Stimulated activated effector memory CD8-positive, alpha-beta T cell treated with anti-CD3 and anti-CD28 coated beads, Interleukin-12 subunit alpha, Interleukin-12 subunit beta, amount 100 ng/mL, for 72 hours (primary cell): ENCODE measurements around the gene GPRC5B.
A peak's percentile ranks its signal among the peaks of the same experiment; 100 is the strongest.

ENCODE experiments used
- ATAC-seq: fragments of 150-1000 bp; cut with Tn5 transposase; 2 replicates; pipeline ENCODE4 v1.10.0; 2021
- DNase-seq, 2 donors: peaks; one replicate each; pipeline ENCODE4 v3.0.0; 2021 to 2022; ENCODE audit warnings: low spot score in 2 of 2
- H3K27ac Mint-ChIP-seq: one replicate; pipeline ENCODE4 v1.8.0; 2022; ENCODE audit warnings: mild to moderate bottlenecking, mixed read lengths
- H3K36me3 Mint-ChIP-seq: one replicate; pipeline ENCODE4 v1.8.0; 2022; ENCODE audit warnings: mild to moderate bottlenecking, mixed read lengths
- H3K4me1 Mint-ChIP-seq: one replicate; pipeline ENCODE4 v1.8.0; 2022; ENCODE audit warnings: mixed read lengths
- H3K4me3 Mint-ChIP-seq: one replicate; pipeline ENCODE4 v1.8.0; 2022; ENCODE audit warnings: mild to moderate bottlenecking, mixed read lengths
- H3K9me3 Mint-ChIP-seq: one replicate; pipeline ENCODE4 v1.8.0; 2022; ENCODE audit warnings: mixed read lengths

Gene GPRC5B

DNA sequence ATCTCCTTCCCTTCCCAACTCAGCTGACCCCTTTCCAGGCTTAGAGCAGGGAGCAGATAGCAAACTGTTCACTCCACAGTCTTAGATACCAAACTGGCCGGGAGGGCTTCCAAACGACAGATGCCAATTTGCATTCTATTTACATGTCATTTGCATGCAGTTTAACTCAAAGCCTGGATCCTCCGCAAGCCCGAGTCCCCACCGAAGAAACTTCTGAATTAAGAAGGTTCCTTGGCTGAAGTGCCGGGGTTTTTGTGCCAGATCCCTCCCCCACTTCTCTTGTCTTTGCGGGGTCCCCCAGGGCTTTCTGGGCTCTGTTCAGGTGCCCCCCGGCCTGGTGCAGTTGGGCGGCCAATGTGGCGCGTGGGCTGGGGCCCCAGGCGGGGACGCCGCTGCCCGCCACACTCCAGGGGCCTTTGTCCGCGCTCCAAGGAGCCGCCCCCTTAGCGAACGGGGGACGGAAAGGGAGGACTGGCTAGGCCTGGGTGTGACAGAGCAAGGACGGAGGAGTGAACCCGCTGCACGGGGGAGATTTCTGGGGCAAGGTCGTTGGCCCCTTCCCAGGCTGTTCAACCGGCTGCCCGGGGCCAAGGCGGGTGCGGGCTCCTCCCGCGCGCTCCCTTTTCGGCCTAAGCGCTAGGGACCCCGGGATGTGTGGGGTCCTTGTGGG lies 1.2 kb downstream of the GPRC5B start:
- Mint-ChIP-seq H3K4me3 (peak overlapping the region; percentile 87), H3K36me3 (no peaks in the 10 kb centered on the region), H3K9me3 (no peaks in the 10 kb centered on the region), H3K27ac (no peak overlapping the region), H3K4me1 (peaks cover 18% of the 10 kb centered on the region)
- DNase-seq (no peak), ATAC-seq (no peak)

DNA sequence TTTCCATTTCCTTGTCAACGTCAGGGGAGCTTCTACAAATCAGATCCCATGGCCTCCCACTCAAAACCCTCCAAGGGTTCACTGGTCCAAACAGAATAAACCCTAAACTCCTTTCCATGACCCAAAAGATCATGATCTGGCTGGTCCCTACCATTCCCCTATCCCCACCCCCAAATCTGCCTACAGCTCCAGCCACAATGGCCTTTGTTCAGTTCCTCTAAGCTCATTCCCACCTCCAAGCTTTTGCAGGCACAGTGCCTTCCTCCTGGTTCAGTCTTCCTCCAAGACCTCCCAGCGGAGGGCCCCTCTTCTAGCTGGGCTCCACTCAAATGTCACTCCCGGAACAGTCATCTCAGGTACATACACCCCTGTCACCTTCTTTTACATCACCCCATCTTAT lies 2.0 kb downstream of the GPRC5B start:
- Mint-ChIP-seq H3K4me3 (no peak overlapping the region), H3K27ac (no peak overlapping the region), H3K4me1 (peaks cover 18% of the 10 kb centered on the region), H3K9me3 (no peaks in the 10 kb centered on the region), H3K36me3 (no peaks in the 10 kb centered on the region)
- ATAC-seq (no peak), DNase-seq (no peak)

DNA sequence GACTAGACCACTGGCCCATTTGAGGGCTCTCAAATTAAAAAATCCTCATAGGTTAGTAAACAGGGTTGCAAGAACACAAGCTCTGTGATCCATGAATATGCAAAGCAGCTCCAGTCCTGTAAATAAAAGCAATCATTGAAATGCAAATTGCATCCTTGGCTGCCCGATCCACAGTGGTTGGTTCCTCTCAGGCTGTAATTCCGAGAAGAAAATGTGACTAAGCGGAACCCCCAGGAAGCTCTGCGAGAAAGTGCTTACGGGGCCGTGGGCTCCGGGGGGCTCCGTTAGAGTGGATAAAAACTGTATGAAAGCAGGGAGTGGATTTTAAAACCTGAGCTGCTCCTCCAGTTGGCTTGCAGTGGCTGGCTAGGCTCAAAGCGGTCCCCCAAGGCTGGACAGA lies 2.5 kb downstream of the GPRC5B start:
- Mint-ChIP-seq H3K9me3 (no peaks in the 10 kb centered on the region), H3K36me3 (no peaks in the 10 kb centered on the region), H3K4me1 (peaks cover 18% of the 10 kb centered on the region), H3K4me3 (no peak overlapping the region), H3K27ac (no peak overlapping the region)
- ATAC-seq (no peak), DNase-seq (no peak)

DNA sequence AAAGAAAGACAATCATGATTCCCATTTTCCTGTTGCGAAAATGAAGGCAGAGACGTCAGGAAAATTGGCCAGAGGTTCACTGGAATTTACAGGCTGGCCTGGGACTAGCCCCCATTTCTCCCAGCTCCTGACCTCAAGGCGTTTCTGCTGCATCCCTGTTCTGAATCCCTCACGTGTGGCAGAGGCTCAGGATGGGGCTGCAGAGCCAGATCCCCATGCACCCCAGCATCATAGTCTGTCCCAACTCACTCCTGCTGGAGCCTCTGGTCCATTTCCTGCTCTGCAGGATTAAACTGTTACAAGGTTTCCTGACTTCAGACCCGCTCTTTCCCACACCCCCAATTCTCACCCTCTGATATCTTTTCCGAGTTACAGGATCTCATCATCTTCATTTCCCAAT lies 2.9 kb downstream of the GPRC5B start:
- no peak for ATAC-seq
- no peak for DNase-seq
- Mint-ChIP-seq H3K9me3 (no peaks in the 10 kb centered on the region), H3K4me3 (no peak overlapping the region), H3K27ac (no peak overlapping the region), H3K36me3 (no peaks in the 10 kb centered on the region), H3K4me1 (peaks cover 18% of the 10 kb centered on the region)

DNA sequence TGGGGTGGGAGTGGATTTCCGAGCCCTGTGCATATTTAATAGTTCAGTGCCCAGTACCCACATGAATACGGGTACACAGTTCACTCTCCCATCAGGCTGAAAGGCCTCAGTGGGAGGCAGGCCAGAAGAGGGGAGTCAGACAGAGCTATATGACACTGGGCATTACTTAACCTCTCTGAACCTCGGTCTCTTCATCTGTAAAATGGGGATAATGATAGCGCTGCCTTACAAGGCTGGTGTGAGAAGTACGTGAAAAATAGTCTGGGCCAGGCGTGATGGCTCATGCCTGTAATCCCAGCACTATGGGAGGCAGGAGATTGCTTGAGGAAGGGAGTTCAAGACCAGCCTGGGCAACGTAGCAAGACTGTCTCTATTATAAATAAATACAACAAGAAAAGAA lies 3.6 kb downstream of the GPRC5B start:
- Mint-ChIP-seq H3K27ac (no peak overlapping the region), H3K4me3 (no peak overlapping the region), H3K9me3 (no peaks in the 10 kb centered on the region), H3K36me3 (no peaks in the 10 kb centered on the region), H3K4me1 (peaks cover 12% of the 10 kb centered on the region)
- DNase-seq = no peak
- no peak for ATAC-seq

DNA sequence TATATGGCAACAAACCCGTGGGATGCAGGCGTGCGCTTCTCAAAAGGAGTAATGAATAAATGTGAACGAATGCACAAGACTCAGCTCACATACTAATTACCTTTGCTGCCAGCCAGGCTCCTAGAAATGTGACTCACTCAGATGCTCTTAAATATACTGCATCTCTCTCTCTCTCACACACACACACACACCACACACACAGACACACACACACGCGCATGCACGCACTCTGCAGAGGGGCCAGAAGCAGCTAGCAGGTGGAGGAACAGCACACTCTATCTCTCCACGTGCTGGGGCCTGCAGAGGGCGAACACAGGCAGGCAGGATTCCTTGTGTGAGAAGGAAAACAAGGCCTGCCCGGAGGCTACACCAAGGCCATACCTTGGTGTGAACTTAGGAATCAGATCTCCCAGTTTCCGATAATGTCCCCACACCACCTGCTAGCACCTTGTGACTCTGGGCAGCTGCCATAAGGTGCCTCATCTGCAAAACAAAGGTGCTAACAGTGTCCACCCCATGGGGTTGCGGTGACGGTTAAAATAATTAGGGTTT lies 5.3 kb downstream of the GPRC5B start:
- DNase-seq (no peak), ATAC-seq (no peak)
- peaks cover 3% of the 10 kb centered on the region for H3K4me1 Mint-ChIP-seq

DNA sequence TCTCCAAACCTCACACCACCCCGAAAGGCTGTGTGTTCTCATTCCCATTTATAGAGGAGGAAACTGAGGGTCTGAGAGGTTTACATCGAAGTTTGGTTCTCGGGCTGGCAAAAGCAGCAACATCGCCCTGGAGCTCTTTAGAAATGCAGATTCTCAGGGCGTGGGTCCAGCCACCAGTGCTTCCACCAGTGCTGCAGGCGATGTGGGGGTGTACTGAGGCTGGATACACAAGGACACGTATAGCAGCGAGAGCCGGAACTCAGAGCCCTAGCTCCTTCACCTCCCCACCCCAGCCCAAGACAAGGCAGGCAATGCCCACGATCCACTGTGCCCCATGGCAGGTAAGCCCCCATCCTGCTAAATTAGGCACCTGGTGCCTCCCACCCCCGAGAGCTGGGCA lies 5.9 kb downstream of the GPRC5B start:
- Mint-ChIP-seq H3K4me1 (peaks cover 7% of the 10 kb centered on the region), H3K4me3 (no peak overlapping the region), H3K36me3 (no peaks in the 10 kb centered on the region), H3K9me3 (no peaks in the 10 kb centered on the region), H3K27ac (no peak overlapping the region)
- DNase-seq (no peak), ATAC-seq (no peak)

More for the DNA sequence above, 5.3 kb downstream of the GPRC5B start:
- Mint-ChIP-seq H3K36me3 (no peaks in the 10 kb centered on the region), H3K9me3 (no peaks in the 10 kb centered on the region), H3K27ac (no peak overlapping the region), H3K4me3 (no peak overlapping the region)

DNA sequence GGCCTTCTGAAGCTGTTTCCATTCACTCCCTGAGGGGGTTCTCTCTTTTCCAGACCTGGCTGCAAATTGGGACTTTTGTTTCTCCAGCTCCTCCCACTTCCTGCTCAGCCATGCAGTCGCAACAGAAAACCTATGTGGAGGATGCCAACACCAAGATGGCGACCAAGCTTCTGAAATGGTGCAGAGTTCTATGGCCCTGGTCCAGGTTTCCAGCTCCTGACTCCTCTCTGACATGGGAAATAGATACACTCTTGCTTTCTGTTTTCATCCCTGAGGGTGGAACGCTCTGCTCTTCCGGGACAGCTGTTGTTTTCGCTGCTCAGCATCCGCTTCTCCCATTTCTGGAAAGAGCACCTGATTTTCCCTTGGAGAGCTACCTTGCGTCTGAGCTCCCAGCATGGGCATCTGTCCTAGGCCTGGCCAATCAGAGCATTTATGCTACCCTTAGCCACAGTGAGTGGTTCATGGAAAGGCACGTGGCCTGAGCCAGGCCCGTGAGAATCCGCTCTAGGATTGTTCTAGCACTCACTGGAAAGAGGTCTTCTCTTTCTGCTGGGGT lies 8.1 kb downstream of the GPRC5B start:
- H3K9me3 Mint-ChIP-seq = no peaks in the 10 kb centered on the region
- ATAC-seq (no peak), DNase-seq (no peak)
- no peak overlapping the region for H3K4me3 Mint-ChIP-seq
- H3K4me1 Mint-ChIP-seq = peaks cover 7% of the 10 kb centered on the region
- no peaks in the 10 kb centered on the region for H3K36me3 Mint-ChIP-seq
- H3K27ac Mint-ChIP-seq = no peak overlapping the region

DNA sequence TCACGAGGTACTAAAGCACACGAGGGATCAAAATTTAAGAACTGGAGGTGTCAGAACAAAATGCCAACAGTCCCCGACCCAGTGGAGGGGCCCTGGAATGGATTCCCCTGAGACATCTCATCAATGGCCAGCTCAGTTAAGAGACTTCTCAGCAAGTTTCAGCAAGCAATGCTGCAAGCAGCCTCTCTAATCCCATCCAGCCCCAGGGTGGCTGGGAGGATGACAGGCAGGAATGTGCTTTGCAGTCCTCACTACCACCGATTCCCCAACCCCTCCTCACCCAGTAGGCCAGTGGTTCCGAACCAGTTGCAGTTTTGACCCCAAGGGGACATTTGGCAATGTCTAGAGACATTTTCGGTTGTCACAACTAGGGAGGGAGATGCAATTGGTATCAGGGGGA lies 8.7 kb downstream of the GPRC5B start:
- DNase-seq = no peak
- H3K27ac Mint-ChIP-seq = no peak overlapping the region
- no peak overlapping the region for H3K4me3 Mint-ChIP-seq
- H3K9me3 Mint-ChIP-seq = no peaks in the 10 kb centered on the region
- H3K36me3 Mint-ChIP-seq = no peaks in the 10 kb centered on the region
- ATAC-seq = no peak
- peaks cover 7% of the 10 kb centered on the region for H3K4me1 Mint-ChIP-seq

DNA sequence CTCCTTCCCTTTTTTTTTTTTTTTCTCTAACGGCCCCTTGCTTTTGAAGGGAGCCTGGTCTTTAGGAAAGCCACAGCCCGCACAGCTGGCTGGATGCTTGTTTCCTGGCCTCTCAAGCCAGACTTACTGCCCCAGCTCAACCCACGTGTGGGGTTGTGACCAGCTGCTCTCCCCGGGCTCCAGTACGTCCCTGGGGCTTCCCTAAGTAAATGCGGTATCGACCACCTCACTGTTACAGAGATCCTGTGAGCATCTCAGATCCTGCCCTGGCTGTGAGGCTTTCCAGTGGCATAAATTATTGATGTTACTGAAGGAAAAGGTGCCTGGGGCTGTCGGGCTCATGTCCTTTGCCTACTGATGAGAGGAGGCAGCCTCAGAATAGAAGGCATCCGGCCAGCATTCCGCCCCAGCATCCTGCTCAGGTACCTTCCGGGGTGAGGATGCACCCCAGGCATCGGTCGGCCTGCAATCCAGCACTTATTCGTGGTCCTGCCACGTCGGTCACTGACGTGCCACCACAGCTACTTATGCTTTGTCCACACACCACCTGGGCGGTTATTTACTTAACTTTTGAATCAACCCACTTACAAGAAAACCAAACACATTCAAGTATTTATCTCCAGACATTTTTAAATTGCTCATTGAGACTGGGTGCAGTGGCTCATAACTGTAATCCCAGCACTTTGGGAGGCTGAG lies 9.6 kb downstream of the GPRC5B start:
- Mint-ChIP-seq H3K27ac (no peak overlapping the region), H3K36me3 (no peaks in the 10 kb centered on the region), H3K4me1 (peaks cover 7% of the 10 kb centered on the region), H3K9me3 (no peaks in the 10 kb centered on the region), H3K4me3 (no peak overlapping the region)
- ATAC-seq = no peak
- no peak for DNase-seq

DNA sequence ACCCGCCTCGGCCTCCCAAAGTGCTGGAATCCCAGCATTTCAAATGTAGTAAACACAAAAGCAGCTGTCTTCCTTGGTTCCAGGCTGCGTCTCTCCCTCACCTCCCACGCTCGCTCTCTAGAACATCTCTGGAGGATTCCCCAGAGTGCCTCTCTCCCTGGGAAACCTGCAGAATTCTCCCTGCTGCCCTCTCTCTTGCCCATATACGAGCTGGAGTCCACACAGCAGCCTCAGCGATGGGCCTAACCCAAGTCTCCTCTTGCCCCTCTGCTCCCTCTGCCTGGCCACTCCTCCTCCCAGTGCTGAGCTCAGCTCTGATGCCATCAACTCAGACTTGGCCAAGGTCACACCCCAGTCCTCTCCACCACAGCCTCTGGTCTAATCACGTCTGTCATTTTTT lies 10.6 kb downstream of the GPRC5B start:
- peaks cover 7% of the 10 kb centered on the region for H3K4me1 Mint-ChIP-seq
- ATAC-seq (no peak), DNase-seq (no peak)
- no peaks in the 10 kb centered on the region for H3K9me3 Mint-ChIP-seq
- H3K27ac Mint-ChIP-seq = peak overlapping the region; percentile 23
- no peak overlapping the region for H3K4me3 Mint-ChIP-seq
- H3K36me3 Mint-ChIP-seq = no peaks in the 10 kb centered on the region

DNA sequence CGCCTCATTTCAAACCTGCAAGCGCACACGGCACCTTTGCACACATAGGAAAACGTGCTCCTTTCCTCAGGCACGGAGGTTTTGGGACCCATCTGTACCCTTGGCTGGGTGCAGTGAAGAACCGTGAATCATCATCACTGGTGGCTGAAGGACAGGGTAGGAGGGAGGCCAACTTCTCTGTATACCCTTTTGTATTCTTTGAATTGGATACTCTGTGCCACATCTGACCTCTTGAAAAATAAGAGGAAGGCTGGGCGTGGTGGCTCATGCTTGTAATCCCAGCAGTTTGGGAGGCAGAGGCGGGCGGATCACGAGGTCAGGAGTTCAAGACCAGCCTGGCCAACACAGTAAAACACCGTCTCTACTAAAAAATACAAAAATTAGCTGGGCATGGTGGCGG lies 11.7 kb downstream of the GPRC5B start:
- ATAC-seq = no peak
- Mint-ChIP-seq H3K27ac (no peak overlapping the region), H3K9me3 (no peaks in the 10 kb centered on the region), H3K36me3 (no peaks in the 10 kb centered on the region), H3K4me1 (peaks cover 7% of the 10 kb centered on the region), H3K4me3 (no peak overlapping the region)
- no peak for DNase-seq

DNA sequence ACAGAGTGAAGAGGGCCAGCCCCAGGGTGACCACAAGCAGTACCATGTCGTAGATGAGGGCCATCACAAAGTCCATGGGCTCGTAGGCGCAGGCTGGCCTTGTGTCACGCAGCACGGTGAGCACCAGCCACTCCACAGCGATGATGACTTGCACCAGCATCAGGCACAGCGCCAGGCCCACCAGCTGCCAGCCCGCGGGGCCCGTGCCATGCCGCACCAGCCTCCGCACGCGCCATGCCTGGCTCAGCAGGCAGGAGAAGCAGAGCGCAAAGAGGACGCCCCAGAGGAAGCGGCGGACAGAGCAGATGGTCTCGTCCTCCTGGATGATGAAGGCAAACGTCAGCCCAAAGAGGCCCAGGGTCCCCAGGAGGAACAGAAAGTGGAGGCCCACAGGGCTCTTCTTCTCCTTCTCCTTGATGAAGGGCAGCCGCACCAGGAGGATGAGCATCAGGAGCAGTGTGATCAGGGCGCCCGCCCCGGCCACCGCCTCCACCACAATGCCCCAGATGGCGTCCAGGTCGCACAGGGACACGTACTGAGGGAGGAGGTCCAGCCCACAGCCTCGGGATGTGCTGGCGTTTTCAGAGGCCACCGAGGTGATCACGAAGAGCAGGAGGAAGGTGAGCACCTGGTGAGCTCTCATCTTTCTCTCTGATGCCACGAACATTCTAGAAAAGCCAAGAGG lies 12.3 kb downstream of the GPRC5B start:
- Mint-ChIP-seq H3K27ac (no peak overlapping the region), H3K4me1 (peaks cover 7% of the 10 kb centered on the region), H3K9me3 (no peaks in the 10 kb centered on the region), H3K4me3 (no peak overlapping the region), H3K36me3 (no peaks in the 10 kb centered on the region)
- DNase-seq (no peak), ATAC-seq (no peak)

DNA sequence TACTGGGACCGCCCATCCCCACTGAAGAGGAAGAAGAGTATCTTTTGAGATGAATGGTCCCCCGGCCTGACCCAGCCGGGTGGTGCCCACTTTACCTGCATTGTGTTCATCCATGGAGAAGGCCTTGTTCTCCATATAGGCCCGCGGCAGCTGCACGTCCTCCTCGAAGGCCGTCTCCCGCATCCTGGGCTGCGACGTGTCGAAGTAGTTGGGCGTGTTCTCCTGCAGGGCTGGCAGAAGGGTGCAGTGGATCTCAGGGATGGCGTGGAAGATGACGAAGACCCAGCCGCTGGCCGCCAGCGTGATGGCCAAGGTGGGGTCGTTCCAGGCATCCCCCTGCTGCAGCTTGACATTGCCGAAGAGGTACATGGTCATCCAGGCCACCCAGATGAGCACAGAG lies 12.9 kb downstream of the GPRC5B start:
- no peak overlapping the region for H3K27ac Mint-ChIP-seq
- ATAC-seq (no peak), DNase-seq (no peak)

DNA sequence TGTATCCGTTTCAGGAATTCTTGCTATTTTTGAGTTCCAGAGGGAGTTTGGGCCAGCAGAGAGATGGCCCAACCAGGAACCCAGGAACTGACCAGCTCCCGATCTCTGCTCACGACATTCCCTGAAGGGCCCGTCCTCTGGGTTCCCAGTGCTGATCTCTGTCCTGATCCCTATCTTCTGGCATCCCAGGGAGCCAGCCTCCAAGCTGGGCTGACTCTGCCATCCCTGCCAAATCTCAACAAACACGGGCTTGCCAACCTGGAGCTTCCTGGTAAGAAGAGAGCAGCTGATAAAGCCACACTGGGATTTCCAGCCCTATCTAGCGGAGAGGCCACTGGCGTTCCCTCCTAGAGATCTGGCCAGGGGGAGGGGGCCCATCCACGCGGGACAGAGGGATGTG lies 16.2 kb downstream of the GPRC5B start:
- Mint-ChIP-seq H3K27ac (no peak overlapping the region), H3K4me3 (no peak overlapping the region), H3K9me3 (no peaks in the 10 kb centered on the region), H3K36me3 (no peaks in the 10 kb centered on the region), H3K4me1 (no peaks in the 10 kb centered on the region)
- DNase-seq (no peak), ATAC-seq (no peak)

More for the DNA sequence above, 12.9 kb downstream of the GPRC5B start:
- H3K4me3 Mint-ChIP-seq = no peak overlapping the region
- no peaks in the 10 kb centered on the region for H3K36me3 Mint-ChIP-seq
- H3K9me3 Mint-ChIP-seq = no peaks in the 10 kb centered on the region
- H3K4me1 Mint-ChIP-seq = peaks cover 7% of the 10 kb centered on the region
